ENCODE measurements around the gene LCN15.
"Not testable (repeated sequence)": the region's sequence is repeated elsewhere in the genome, so short reads cannot be mapped to it uniquely, and the experiment has no call there.

The LCN15 gene

GRCh38 chr9:136764301-136764891 is at the start of gene LCN15:
Gene LCN15, minus strand, starts transcription at chr9:136764518. Its CDS starts 30 bp downstream, at chr9:136764488.
- DNase-seq, result no peak

- no peak for DNase-seq
Observed at GRCh38 chr9:136808806-136809158, 44.5 kb upstream of the LCN15 start.

- DNase-seq, result peak in 1 of 2 donors; percentile 17
Observed at GRCh38 chr9:136808075-136808805, 43.9 kb upstream of the LCN15 start.

GRCh38 chr9:136807281-136808074 is 43.2 kb upstream of the LCN15 start, which contains the start of gene RABL6:
Gene RABL6, plus strand, starts transcription at chr9:136807948. Its CDS starts 249 bp downstream, at chr9:136808197.
- DNase-seq, result peak; percentile 74 to 81

- no peak for DNase-seq
Observed at GRCh38 chr9:136806631-136807201, 42.4 kb upstream of the LCN15 start.

GRCh38 chr9:136806067-136806466 is 41.7 kb upstream of the LCN15 start:
- no peak for DNase-seq

GRCh38 chr9:136805207-136805740 is 41.0 kb upstream of the LCN15 start:
- DNase-seq, result no peak

- DNase-seq, result no peak
Observed at GRCh38 chr9:136804509-136805206, 40.3 kb upstream of the LCN15 start.

- DNase-seq, result no peak
Observed at GRCh38 chr9:136803551-136804508, 39.5 kb upstream of the LCN15 start.

GRCh38 chr9:136803009-136803550 is 38.8 kb upstream of the LCN15 start:
- not testable (repeated sequence) for DNase-seq

- no peak for DNase-seq
Observed at GRCh38 chr9:136802321-136802720, 38.0 kb upstream of the LCN15 start.

GRCh38 chr9:136799854-136800657 is 35.7 kb upstream of the LCN15 start:
- DNase-seq, result peak; percentile 80 to 92

GRCh38 chr9:136799079-136799853 is 34.9 kb upstream of the LCN15 start:
- no peak for DNase-seq

- no peak for DNase-seq
Observed at GRCh38 chr9:136798708-136799078, 34.4 kb upstream of the LCN15 start.

- not testable (repeated sequence) for DNase-seq
Observed at GRCh38 chr9:136796775-136797347, 32.5 kb upstream of the LCN15 start.

GRCh38 chr9:136796238-136796774 is 32.0 kb upstream of the LCN15 start, which contains the start of gene CCDC183:
Gene CCDC183, plus strand, starts transcription at chr9:136796338. Its CDS starts 60 bp downstream, at chr9:136796398.
- no peak for DNase-seq

- DNase-seq, result no peak
Observed at GRCh38 chr9:136795000-136795348, 30.7 kb upstream of the LCN15 start.

- no peak for DNase-seq
Observed at GRCh38 chr9:136794281-136794999, 30.1 kb upstream of the LCN15 start.
